Fibroblast of skin of right quadriceps (primary cell): ENCODE data around the gene GPR135.
A peak's percentile ranks its signal among the peaks of the same experiment; 100 is the strongest.
"Not testable (repeated sequence)": the region's sequence is repeated elsewhere in the genome, so short reads cannot be mapped to it uniquely, and the experiment has no call there.

ENCODE experiments used
- DNase-seq: peaks from one replicate; pipeline ENCODE4 v3.0.0-alpha.2; 2013

GPR135 gene

DNA sequence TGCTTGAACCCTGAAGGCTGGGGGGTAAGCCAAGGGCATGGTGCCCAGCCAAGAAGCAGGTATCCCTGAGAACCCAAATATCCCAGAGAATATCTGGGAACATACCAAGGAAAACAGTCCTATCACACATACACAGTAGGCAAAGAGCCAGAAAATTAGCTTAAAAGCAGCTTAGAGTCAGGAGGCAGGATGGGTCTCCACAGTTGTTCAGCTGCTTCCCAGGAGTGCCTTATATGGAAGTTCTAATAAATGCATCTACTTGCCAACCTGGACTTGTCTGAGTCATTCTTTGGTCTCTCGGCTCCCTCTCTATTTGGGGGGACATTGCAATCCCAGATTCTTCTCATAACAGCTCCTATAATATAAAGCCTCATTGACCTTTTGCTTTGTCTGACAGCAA lies 9.0 kb upstream of the GPR135 start:
- peak; percentile 84 for DNase-seq

DNA sequence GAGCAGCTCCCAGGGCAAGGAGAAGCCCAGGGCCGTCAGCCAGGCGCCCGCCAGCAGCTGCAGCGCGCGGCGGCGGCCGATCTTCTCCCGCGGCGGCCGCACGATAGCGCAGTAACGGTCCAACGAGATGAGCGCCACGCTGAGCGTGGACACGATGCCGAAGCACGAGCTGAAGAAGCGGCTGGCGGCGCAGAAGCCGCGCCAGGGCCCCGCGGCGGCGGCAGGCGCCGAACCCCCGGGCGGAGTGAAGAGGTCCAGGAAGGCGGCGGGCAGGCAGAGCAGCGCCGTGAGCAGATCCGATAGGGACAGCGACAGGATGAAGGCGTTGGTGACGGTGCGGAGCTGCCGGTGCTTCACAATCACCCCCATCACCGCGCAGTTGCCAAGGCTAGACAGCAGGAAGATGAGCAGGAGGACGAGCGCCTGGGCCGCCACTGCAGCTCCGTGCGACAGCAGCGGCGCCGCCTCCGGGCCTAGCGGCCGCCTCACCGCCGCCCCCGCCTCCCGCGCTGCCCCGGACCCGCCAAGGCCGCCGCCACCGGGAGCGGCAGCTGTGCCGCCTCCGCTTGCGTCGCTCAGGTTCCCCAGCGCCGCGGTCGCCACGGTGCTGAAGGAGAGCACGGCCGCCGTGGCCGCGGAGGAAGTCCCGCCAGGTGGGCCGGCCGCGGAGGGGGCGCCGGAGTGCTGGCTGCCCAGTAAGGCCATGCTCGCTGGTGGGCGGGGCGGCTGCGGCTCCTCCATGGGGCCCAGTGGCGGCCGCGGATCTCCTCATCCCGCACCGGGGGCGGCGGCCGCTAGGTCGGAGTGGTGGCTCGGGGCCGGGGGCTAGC lies 479 bp downstream of the GPR135 start:
- DNase-seq = peak; percentile 48

DNA sequence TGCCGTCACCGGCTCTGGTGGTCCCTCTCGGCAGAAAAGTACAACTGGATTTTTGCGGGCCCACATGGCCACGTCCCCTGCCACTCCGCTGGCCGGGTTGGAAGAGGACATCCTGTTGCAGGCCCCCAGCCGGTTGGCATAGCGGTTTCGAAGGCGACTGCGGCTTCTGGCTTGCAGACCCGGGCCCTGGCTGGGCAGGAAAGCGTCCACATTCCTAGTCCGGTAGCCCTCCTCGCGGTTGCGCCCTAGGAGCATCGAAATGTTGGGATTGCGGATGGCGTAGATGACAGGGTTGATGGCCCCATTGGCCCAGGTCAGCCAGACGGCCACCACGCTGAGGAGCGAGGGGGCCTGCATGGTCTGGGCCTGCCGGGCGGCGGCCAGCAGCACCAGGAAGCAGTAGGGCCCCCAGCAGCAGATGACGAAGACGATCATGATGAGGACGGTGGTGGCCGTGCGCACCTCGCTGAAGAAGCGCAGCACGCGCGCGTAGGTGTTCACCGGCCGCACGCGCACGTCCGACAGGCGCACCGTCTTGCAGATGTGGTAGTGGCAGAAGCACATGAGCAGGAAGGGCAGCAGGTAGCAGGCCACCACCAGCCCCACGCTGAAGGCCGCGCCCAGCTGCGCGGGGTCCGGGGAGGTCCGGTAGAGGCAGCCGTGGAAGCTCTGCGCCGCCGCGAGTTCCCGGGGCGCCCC lies 1.2 kb downstream of the GPR135 start:
- DNase-seq = no peak

DNA sequence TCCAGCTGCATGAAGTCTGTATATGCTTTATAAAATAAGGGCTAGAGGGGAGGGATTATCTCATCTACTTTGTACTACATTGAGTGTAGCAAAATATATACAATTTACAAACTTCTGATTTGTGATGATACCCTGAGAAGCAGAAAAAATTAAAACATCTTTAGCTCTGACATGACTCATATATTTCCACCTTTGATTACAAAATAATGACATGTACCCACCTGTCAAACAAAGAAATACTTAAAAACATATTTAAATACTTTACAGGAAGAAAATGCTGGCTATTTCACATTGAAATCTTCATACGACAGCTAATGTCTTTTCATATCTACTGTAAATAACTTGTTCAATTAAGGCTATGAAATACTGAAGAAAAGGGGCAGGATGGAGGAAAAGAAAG lies 3.3 kb downstream of the GPR135 start:
- no peak for DNase-seq

DNA sequence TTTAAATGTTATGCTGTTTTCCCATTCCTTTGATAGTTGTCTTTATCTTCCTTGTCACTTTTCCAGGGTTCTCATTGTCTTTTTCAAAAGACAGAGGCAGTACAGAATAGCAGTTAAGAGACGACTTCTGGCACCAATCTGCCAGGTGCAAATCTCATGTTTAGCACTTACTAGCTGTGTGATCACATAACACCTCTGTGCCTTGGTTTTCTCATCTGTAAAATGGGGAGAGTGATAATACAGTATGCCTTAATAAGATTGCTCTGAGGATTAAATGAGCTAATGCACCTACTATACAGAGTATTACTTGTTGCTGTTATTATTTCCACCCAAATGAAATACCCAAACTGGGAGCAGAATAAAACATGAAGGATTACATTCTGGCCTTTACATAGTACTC lies 4.8 kb downstream of the GPR135 start:
- no peak for DNase-seq

DNA sequence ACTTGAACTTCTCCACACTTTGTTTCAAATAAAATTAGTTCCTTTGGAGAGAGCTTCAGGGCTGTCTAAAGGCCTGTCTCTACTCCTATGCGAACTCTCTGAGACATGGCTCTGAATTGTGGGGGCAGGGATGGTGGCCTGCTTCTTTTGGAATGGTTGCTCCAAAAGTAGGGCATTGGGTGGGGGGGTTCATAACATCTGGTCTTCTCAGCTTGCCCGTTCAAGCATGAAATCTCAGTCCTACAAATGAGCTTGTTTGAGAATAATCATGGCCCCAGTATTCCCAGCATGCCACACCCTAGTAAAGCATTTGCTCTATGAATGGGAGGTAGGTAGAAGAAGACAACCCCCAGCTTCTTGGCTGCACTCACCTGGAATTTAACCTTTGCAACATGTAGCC lies 6.7 kb downstream of the GPR135 start:
- no peak for DNase-seq

DNA sequence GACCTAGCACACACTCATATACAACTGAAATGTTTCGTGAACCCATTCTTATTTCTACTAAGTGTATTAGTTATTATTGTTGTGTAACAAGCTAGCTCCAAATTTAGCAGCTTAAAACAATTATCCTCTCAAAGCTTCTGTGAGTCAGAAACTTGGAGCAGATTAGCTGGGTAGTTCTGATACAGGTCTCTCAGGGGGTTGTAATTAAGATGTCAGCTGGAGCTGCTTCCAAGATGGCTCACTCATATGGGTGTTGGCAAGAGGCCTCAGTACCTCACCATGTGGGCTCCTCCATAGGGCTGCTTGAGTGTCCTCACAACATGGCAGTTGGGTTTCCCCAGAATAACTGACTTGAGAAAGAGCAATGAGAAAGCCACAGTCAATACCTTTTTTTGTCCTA lies 9.8 kb downstream of the GPR135 start:
- peak; percentile 87 for DNase-seq

DNA sequence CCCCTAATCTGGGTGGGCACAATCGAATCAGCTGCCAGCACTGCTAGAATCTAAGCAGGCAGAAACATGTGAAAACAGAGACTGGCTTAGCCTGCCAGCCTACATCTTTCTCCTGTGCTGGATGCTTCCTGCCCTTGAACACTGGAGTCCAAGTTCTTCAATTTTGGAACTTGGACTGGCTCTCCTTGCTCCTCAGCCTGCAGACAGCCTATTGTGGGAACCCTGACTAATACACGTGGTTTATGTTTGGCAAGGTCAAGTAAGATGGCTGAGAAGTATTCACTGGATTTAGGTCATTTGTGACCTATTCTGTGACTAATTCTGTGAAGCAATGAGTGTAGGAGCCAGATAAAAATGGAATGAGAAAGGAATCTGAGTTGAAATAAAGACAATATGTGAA lies 11.0 kb downstream of the GPR135 start:
- DNase-seq = peak; percentile 95

DNA sequence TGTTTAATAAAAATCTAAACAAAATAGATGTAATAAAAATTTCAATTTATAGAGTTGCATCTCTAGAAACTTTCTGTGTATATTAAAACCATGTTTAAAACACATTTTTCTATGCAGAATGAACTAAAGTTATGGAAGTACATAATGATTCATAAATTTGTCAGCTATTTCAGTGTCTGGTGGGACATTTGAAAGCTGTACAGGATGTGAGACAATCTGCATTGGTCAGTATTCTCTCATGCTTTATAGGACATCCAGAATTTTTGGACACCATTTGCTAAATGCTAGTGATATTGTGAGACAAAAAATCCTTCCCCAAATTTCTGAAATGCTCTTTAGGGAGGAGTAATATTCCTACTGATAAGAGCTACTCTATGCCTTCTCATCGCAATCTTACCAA lies 13.3 kb downstream of the GPR135 start:
- no peak for DNase-seq

DNA sequence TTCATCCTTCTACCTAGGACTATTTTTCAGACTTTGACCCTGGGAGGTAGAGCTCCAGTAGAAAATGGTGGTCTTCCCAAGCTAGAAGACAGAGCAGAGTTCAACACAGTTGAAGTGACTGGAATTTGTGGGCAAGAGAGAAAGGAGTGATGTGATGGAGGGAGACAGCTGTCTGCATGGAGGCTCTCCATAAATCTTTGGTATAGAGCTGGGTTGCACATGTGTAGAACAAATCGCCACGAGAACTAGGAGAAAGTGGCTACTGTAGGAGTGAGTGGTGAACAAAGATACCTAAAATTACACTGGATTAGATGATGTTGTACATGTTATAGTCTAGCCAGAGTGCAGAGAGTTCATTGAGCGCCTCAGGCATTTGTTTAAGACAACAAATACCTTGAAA lies 14.5 kb downstream of the GPR135 start:
- DNase-seq = no peak

DNA sequence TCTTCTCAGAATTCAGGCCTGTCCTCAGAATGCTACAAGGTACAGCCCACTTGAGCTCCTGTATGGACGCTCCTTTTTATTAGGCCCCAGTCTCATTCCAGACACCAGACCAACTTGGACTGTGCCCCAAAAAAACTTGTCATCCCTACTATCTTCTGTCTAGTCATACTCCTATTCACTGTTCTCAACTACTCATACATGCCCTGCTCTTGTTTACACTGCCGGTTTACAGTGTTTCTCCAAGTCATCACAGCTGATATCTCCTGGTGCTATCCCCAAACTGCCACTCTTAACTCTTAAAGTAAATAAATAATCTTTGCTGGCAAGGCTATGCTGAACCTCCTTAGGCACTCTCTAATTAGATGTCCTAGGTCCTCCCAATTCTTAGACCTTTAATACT lies 16.5 kb downstream of the GPR135 start:
- not testable (repeated sequence) for DNase-seq

DNA sequence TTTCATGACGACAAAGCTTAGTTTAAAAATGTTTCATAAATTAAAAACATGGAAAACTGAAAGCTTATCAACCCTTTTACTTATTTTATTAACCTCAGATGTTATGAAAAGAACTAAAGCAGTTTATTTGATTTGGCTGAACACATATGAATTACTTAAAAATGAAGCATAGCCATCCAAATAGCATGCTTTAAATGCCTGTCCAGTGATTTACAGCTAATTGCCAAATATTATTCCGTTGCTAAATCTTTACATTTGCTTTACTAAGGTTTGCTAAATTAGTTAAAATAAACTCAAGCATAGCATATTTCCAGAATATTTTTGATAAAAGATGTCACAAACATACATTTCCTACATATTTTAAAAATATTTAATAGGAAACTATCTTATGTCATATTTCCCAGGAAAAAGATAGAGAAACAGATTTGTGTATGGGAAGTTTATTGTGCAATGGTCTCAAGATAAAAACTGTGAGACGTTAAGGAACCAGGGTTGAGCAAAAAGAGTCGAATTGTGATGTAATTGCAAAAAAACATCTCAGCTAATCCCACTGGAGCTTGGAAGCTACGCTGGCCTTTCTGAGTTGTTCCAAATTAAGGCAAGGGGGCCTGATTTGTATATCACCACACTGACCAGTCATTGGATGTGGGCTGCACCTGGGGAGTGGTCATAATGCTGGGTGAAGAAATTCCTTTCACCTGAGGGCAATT lies 25.8 kb downstream of the GPR135 start:
- peak; percentile 67 for DNase-seq

DNA sequence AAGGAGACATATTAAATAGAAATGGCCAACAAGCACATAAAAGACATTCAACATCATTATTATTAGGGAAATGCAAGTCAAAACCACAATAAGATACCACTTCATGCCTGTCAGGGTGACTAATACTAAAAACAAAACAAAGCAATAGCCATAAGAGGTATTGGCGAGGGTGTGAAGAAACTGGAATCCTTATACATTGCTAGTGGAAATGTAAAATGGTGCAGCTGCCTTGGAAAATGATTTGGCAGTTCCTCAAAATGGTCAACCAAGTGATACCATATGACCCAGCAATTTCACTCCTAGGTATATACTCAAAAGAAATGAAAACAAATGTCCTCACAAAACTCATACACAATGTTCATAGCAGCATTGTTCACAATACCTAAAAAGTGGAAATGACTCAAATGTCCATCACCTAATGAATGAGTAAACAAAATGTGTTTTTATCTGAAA lies 27.0 kb downstream of the GPR135 start:
- DNase-seq = peak; percentile 84

DNA sequence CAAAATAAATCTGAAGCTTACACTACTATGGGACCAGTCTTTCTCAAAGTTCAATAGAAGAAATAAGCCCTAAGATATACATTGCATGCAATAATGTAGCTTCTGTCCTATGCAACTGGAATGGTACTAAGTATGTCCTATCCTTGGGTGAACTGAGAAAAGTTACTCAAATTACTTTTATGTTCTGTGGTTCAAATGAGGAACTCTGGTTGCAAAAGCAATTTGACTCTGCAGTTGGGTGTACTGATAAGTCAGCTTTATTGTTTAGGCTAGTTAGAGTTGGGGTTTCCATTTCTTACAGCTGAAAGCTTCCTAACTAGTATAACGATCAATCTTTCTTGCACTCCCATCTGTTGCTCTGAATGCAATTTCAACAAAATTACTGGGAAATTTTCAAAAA lies 29.2 kb downstream of the GPR135 start:
- no peak for DNase-seq

DNA sequence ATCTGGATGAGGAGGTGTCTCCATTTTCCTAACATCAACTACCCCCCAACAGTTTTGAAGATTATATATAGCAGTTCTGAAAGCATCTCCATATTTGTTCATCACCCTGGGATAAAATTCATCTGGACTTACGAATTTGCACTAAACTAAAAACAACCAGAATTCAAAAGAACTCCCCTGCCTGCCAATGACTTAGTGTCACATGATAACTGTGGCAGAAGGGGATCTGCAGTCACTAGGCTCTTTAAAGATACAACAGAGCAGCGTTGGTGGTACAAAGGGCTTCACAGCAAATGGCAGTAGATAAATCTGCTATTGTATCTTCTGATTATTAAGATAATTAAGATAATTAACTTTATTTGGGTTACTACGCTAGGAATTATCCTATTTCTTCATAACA lies 30.1 kb downstream of the GPR135 start:
- no peak for DNase-seq

DNA sequence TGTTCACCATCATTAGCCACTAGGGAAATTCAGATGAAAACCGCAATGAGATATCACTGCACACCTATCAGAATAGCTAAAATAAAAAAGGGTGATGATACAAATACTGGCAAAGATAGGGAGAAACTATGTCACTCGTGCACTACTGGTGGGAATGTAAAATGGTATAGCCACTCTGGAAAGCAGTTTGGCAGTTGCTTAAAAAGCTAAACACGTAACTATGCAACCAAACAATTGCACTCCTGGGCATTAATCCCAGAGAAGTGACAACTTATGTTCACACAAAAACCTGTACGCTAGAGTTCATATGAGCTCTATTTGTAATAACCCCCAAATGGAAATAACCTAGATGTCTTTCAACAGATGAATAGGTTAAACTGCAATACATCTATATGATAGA lies 35.4 kb downstream of the GPR135 start:
- DNase-seq = no peak

DNA sequence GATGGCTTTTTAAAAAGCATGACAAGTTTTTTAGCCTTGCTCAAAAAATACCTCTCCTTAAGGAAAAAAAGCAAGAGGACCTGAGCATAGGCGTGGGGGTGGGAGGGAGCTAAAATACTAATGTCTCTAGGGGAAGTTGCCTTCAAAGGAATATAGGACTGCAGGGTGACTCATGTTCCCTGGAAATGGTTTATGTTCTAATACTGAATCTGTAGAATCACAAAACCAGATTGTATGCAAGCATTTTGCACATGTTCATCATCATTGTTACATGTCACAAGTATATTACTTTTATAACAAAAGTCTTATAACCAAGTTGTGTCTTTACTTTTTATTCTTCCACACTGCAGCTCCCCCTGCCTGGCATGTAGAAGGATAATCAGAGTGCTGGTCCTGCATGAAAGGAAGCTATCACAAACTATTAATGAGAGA lies 36.6 kb downstream of the GPR135 start:
- peak; percentile 85 for DNase-seq

DNA sequence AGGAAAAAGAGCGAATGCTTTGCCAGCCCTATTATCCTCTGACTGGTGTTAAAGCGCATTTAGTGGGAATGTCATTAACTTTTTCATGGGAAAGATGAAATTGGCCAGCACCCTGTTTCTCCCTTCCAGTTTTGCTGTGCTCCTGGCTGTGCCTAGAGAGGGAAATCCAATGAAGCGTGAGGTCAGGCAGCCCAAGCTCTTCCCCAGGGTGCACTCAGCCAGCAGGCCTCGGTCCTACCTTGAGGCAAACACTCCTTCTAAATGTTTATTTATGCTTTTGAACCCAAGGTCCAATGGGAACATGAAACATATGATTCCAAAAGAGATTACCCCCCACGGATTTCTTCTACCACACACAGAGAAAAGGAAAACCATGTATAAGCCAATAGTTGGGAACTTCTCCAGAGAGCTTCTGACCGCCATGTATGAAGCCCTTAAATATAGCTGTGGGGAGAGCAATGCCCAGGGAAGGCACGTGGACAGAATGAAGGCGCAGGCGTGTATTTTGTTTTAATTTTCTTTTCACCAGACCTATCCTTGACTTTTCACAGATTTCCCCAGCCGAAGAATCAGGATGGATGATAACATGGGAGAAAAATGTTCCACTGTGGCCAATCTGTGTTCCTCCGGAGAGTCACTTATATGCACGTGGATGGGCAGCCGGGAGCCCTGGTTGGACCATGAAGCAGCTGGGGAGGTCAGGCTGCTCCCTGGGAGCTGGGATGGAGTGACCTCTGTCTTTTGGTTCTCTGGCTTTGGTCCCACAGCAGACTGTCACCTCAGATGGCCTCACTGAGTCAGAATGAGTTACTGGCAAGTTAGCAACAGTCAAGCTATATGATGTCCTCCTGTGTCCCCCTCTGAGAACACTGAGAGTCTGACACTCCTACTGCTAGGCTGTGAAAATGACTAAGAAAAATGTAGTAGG lies 37.3 kb downstream of the GPR135 start:
- peak; percentile 53 for DNase-seq

DNA sequence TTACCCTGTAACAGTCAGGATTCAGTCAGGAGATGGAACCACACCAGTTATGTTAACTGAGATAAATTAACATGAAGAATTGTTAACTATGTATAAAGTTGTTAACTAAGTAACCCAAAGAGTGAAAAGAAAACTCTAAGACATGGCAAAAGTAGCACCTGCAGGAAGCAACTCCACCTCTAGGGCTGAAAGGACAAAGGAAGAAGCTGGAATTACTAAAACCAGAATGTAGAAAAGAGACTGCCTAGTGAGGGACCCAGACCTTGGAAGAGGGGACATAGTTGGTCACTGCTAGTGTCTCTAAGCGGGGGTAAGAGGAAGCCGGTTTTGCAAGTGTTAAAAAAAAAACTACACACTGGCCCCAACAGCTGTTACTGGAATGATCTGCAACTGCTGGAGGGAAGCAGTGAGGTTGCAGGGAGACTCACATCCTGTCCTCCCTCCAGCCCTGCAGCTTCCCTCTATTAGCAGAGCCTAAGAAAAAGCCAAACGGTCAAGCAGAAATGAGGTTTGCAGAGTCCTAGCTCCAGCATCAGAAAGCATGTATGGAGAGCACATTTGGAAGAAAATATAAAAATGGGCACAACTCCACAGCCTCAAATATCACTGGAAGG lies 39.8 kb downstream of the GPR135 start:
- DNase-seq = peak; percentile 31

DNA sequence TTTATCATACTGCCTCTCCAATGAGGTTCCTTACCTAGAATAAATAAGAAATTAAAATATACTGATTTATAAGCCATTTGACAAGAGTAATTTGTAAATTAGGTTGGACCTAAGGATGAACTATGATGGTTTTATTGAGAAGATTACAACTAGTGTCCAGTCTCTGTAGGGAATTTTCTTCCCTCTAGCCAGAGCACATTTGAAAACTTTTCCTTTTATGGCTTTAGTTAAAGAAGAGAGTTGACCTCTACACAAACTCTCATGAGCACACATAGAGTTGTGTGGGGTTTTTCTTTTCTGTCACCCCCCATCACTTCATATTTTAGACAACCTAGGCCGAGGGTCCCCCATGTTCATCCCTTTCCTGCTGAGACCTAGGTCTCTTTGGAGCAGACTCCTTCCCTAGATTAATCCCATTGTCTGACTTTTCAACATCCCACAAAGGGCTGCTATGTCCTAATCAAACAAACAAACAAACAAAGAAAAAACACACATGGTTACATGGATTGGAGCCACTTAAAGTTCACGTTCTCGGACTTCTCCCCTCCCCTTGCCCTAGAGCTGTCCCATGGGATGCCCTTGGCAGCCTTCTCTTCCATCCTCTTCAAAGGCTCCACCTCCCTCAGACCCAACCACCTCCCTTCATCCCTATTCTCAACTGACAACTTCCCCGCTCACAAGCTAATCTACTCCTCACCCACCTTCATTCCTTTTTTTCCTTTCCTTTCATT lies 40.7 kb downstream of the GPR135 start:
- no peak for DNase-seq
